Measurements from ENCODE around the gene TMEM101. TPM values are rescaled to one million over a fixed set of nuclear protein-coding genes. Genes with fewer than 3 reads are reported as not detected.

Gene TMEM101
- total and polyA plus RNA-seq, 10 of the 15 experiments (the other 5 are each of a cell fraction or from before 2014, with no cell fraction given): 18.4 to 72.5 (median 35.9) TPM

GRCh38 chr17:43983515-43984411 is 31.0 kb downstream of the TMEM101 start:
- BruUV-seq (replicated peaks): no TSS peak
- FAIRE-seq (no peak), DNase-seq (ENCODE audit: low read depth, low spot score) (no peak), ATAC-seq (no peak)
- SMC1A ChIA-PET (ENCODE audit: uncharacterized antibody, unreplicated experiment): no interaction called here
- WGBS (ENCODE audit: insufficient coverage, insufficient replicate concordance, low lambda C conversion rate, missing lambda C conversion rate): 32% methylated on average over 63 of the region's 78 CpGs
- H3K27me3 ChIP-seq (replicated peaks in 1 of 2; ENCODE audit: control insufficient read depth in 2 of 2, insufficient read depth in 2 of 2, low read length in 1 of 2): peaks cover 5 to 21% of the 10 kb centered on the region in 2 experiments
- H3K36me3 ChIP-seq (ENCODE audit: control insufficient read depth in 2 of 2, insufficient read depth in 2 of 2, low read length in 1 of 2): no peaks in the 10 kb centered on the region
- no peaks in the 10 kb centered on the region for H4K20me1 ChIP-seq (ENCODE audit: control insufficient read depth, insufficient read depth)
- no peak overlapping the region for H3K4me3 ChIP-seq
- H3K4me1 ChIP-seq (ENCODE audit: control insufficient read depth, insufficient read depth, low read length): no peaks in the 10 kb centered on the region
- no peak overlapping the region for H3K9ac ChIP-seq (ENCODE audit: control insufficient read depth, insufficient read depth, low read length)
- no peak overlapping the region for H2AFZ ChIP-seq (ENCODE audit: control insufficient read depth, low read depth, low read length)
- no peak overlapping the region for H3K27ac ChIP-seq (ENCODE audit: control insufficient read depth, insufficient read depth)
- no peak for TF ChIP-seq SMARCA5 (IDR thresholded peaks at IDR 0.05)
- no peak for TF ChIP-seq RBBP5 (conservative IDR thresholded peaks at IDR 0.05)
- no peak for TF ChIP-seq PBX3 (IDR thresholded peaks at IDR 0.05; ENCODE audit: insufficient replicate concordance, low read depth, low read length)
- TF ChIP-seq ZNF592 (IDR thresholded peaks at IDR 0.05): no peak
- no peak for TF ChIP-seq ASH2L (IDR thresholded peaks at IDR 0.05; ENCODE audit: borderline replicate concordance, low read depth)
- TF ChIP-seq SIX5 (IDR thresholded peaks at IDR 0.05; ENCODE audit: low read depth, low read length, severe bottlenecking): no peak
- TF ChIP-seq CBX5 (IDR thresholded peaks at IDR 0.05; ENCODE audit: low read depth): no peak
- 0 out of 6 replicates have a peak, but pooled peaks of 1 of the 3 experiments have one; percentile 1 for TF ChIP-seq CTCF (IDR thresholded peaks at IDR 0.05 in 2 of 3, conservative IDR thresholded peaks at IDR 0.05 in 1 of 3; ENCODE audit: control insufficient read depth in 2 of 3, extremely low read depth in 1 of 3, insufficient read depth in 1 of 3, low read depth in 3 of 3, low read length in 3 of 3)
- intact Hi-C loops (cut with micrococcal nuclease; ENCODE audit: unreplicated experiment): no loop called here
- no peak overlapping the region for H3K4me2 ChIP-seq (ENCODE audit: control insufficient read depth, insufficient read depth)
- CTCF ChIA-PET: no interaction called here
- RAD21 ChIA-PET (ENCODE audit: unreplicated experiment): no interaction called here
- no peaks in the 10 kb centered on the region for H3K9me3 ChIP-seq (replicated peaks; ENCODE audit: control insufficient read depth, insufficient read depth, low read length)
- H3K79me2 ChIP-seq (ENCODE audit: control insufficient read depth, insufficient read depth, low read length): no peaks in the 10 kb centered on the region
- in situ Hi-C loops (cut with MboI): no loop called here
- POLR2A ChIA-PET: no interaction called here
